GM21619 (cell line): Measurements from ENCODE around the gene GRPEL1.

Source experiments
- ATAC-seq: cut with Tn5 transposase; IDR thresholded peaks from one replicate; pipeline ENCODE4 v1.9.1; 2021; ENCODE audit not compliant: unreplicated experiment

The GRPEL1 gene

DNA sequence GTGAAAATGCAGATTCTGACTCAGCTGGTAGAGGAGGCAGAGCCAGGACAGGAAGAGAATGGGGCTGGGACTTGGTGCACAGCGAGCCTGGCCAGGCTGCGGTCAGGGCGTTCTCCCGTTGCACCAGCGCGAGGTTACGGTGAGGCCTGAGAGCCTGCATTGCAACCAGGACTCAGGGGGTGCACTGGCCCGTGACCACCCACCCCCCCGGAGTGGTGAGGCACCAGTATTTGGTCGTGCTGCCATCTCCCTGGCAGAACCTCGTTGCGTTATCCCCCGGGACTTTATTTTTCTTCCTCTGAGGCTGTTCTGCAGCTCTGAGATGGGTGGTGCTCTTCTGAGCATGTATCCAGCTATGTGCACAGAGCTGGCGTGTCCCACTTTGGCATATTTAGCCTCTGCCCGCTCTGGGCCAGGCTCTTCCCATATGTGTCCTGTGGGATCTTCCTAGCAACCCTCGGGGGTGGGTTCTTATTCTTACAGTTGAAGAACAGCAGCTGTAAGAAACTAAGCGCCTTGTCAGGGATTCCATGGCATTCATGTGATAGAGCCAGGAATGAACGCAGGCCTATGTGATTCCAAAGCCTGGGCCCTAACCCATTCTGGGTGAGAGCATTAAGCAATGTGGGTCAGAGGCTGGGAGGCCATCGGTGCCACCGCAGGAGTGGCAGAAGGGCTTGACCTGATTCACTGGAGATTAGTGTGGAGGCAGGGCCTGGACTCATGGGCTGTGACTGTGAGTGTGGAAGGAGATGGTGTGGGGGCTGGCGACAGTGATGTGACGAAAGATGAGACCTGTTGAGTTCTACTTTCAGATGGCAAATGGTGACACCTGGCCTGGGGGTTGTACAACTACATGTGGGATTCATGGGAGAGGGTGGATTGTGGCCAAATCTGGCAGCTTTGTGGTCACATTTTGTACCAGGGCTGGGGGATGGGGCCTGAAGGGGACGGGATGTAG lies 21.6 kb downstream of the GRPEL1 start:
- peak; percentile 26 for ATAC-seq

- no peak for ATAC-seq
Measured at GRCh38 chr4:7045553-7045952, 22.3 kb downstream of the GRPEL1 start.

DNA sequence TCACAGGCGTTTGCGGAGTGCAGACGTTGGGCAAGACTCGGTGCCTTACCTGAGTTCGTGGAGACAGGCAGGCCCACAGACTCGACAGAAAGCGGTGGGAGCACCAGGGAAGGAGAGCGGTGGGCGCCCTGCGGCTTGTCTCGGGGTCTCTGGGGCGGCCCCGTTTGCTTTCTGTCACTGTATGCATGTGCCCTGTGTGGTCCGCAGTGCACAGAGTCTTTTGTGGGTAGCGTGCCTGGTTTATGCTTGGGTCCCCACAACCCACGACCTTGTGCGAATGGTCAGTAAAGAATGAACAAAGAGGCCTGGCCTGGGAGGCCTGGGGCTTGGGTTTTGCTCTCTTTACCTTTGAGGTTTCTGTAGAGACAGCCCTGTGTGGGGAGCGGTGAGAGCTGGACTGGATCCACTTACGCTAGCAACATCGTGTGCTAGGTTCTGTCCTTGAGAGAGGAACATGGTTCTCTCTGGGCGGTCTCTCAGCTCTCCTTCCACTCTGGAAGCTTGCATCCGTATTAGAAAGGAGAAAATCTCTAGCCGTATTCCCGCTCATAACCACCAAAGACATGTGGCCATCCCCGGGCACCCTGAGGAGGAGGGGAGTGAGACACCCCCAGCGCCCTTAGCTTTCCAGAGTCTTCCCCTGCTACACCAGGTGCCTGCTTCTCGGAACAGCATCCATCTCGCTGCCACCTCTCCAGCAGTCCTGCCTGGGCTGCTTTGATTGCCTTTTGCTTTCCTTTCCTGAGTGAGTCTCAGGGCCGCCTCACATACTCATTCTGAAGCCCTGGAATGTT lies 23.5 kb downstream of the GRPEL1 start:
- no peak for ATAC-seq

- ATAC-seq, result peak; percentile 7
Measured at GRCh38 chr4:7043284-7044136, 24.4 kb downstream of the GRPEL1 start, which contains the start of gene TADA2B. Gene TADA2B, plus strand, starts transcription at chr4:7043372. Its CDS starts 208 bp downstream, at chr4:7043580.

- ATAC-seq, result peak; percentile 76
Measured at GRCh38 chr4:7042503-7043283, 25.2 kb downstream of the GRPEL1 start.

DNA sequence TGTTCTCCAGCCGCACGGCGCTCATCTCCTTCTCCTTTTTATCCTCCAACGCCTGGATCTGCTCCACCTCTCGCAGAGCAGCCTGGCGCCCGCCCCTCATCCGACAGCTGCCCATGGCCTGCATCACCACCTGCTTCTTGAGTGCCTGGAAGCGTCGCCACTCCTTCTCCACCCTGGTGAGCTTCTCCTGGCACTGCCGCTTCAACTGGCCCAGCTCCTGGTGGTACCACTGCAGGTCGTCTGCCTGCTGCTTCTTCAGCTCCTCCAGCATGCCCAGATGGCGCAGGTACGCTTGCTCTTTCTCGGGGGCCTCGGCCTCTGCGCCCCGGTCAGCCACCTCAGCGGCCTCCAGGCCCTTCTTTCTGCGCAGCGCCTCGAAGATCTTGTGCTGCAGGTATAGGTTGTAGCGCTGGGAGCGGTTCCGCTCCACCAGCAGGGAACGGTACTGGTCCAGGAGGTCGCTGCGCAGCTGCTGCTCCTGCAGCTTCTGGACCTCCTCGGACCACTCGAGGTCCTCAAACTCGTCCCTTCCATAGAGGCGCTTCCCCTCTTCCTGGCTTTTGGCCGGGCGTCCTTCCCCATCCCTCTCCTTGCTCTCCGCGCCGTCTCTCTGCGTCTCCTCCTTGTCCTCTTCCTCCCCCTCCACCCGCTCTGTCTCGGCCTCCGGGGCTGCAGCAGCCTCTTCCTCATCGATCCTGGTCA lies 25.9 kb downstream of the GRPEL1 start:
- no peak for ATAC-seq

GRCh38 chr4:7041246-7041645 lies 26.6 kb downstream of the GRPEL1 start:
- no peak for ATAC-seq

GRCh38 chr4:7040765-7041164 lies 27.1 kb downstream of the GRPEL1 start:
- no peak for ATAC-seq

GRCh38 chr4:7037425-7037824 lies 30.4 kb downstream of the GRPEL1 start:
- no peak for ATAC-seq

GRCh38 chr4:7034262-7035081 lies 33.4 kb downstream of the GRPEL1 start:
- no peak for ATAC-seq

DNA sequence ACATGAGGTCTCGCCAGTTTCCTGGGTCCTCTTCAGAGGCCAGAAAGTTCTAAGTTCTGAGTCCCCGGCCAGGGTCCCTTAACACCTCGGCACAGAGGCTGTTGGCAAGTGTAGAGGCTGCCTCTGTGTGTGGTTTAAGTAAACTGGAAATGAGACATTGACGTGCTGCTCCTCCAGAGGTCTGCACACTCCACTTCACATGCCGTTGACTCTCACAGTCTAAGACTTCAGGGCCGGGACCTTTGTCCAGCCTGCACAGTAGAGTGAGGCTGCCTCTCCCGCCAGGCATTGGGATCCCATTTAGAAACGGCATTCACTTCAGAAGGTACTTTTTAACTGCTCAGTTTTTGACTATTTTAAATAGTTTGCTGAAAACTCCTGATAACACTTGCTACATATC lies 35.3 kb downstream of the GRPEL1 start:
- no peak for ATAC-seq

DNA sequence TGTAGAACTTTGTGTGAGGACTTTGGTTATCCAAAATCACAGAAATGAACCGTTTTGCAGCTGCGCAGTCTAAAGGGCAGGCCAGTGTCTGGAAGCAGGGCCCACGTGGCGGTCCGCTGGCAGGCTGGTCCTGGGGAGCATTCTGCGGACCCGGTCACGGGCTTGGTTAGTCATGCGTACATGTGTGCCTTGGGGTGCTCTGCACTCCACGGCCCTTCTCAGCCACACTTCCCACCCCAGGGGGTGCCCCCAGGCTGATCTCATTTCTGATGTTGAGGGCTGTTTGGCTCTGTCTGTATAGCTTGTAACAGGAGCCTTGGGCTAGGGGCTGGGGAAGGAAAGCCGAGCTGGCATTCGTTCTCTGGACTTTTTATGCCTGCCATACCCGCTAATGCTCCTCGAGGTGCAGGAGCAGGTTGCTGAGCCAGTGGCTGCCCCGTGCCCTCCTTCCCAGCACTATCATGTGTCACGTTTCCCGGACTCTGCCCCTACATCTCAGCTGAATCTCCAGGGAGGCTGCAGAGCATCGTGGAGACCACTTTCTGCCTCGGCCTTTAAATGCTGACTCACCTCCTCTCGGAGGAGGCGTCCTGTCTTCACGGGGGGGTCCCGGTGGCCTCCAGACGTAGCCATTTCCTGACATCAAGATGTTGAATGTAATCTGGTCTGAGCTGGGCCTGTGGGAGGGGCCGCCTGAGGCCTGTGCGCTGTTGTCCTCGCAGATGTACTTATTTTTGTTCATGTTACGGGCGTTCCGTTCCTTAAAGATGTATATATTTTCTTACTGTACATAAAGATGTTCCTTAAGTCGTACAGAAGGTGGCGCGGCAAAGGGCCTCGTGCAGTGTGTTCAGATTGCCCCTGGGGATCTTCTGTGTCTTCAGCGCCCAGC lies 36.1 kb downstream of the GRPEL1 start:
- ATAC-seq, result no peak

GRCh38 chr4:7030856-7031255 lies 37.0 kb downstream of the GRPEL1 start:
- no peak for ATAC-seq

DNA sequence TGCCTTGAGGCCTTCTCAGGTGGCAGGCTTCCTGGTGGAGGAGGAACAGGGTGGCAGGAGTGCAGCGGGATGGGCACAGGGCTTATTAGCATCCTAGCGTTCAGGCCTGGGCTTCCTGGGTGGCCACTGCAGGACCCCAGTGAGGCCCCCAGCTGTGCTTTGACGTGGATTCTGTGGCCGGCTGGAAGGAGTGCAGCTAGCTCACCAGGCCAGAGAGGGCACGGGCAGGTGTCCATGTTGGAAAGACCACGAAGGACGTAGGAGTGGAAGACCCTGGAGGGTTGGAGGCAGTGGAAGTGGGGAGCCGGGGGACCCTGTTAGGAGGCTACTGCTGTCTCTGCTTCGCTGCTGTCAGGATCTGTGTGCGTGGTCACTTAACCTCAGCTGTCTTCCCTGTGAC lies 37.9 kb downstream of the GRPEL1 start:
- ATAC-seq, result no peak

- no peak for ATAC-seq
Measured at GRCh38 chr4:7029212-7029611, 38.7 kb downstream of the GRPEL1 start.

DNA sequence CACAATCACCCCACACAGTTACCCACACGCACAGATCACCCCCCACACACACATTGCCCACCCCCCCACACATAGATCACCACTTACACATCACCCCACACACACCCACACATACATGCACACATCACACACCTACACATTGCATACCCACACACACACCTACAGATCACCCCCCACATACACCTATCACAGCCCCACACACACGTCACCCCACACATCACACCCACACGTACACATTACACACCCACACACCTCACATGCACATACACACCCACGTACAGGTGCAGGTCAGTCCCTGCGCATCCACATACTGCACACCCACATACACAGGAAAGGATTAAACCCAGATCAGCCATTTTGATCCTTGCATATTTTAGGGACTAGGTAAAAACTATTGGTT lies 40.0 kb downstream of the GRPEL1 start:
- no peak for ATAC-seq

GRCh38 chr4:7027284-7027683 lies 40.6 kb downstream of the GRPEL1 start:
- ATAC-seq, result no peak

GRCh38 chr4:7026107-7026506 lies 41.8 kb downstream of the GRPEL1 start:
- ATAC-seq, result no peak
